NOMO-1 (cell line): ENCODE data around the gene MTREX.

Source experiments
- DNase-seq, 2 experiments: peaks; one replicate each; lab custom pipeline; 2025; ENCODE audit not compliant: unreplicated experiment in 2 of 2; lab: John Stamatoyannopoulos, UW

Gene MTREX

GRCh38 chr5:55372130-55372925, 64.5 kb downstream of the MTREX start:
- DNase-seq: no peak

GRCh38 chr5:55377810-55378209, 70.0 kb downstream of the MTREX start:
- no peak for DNase-seq

GRCh38 chr5:55383254-55383653, 75.5 kb downstream of the MTREX start:
- no peak for DNase-seq

GRCh38 chr5:55384072-55384471, 76.3 kb downstream of the MTREX start:
- DNase-seq: no peak

GRCh38 chr5:55385227-55385626, 77.4 kb downstream of the MTREX start:
- no peak for DNase-seq

- no peak for DNase-seq
Measured at GRCh38 chr5:55385846-55386245, 78.1 kb downstream of the MTREX start.

GRCh38 chr5:55386356-55386755, 78.6 kb downstream of the MTREX start:
- DNase-seq: no peak

- DNase-seq: no peak
Measured at GRCh38 chr5:55387865-55388264, 80.1 kb downstream of the MTREX start.

GRCh38 chr5:55391707-55392106, 83.9 kb downstream of the MTREX start:
- DNase-seq: no peak

GRCh38 chr5:55392669-55393068, 84.9 kb downstream of the MTREX start:
- DNase-seq: no peak

- DNase-seq: no peak
Measured at GRCh38 chr5:55393501-55394175, 85.8 kb downstream of the MTREX start.

- no peak for DNase-seq
Measured at GRCh38 chr5:55402199-55402598, 94.4 kb downstream of the MTREX start.

- DNase-seq: no peak
Measured at GRCh38 chr5:55406292-55406691, 98.5 kb downstream of the MTREX start.

GRCh38 chr5:55407059-55407684, 99.4 kb downstream of the MTREX start:
- DNase-seq: no peak

- no peak for DNase-seq
Measured at GRCh38 chr5:55407984-55408383, 100.2 kb downstream of the MTREX start.

- no peak for DNase-seq
Measured at GRCh38 chr5:55409775-55410174, 102.0 kb downstream of the MTREX start.

GRCh38 chr5:55410845-55411244, 103.1 kb downstream of the MTREX start:
- DNase-seq: peak; percentile 67 to 91

GRCh38 chr5:55411876-55412275, 104.1 kb downstream of the MTREX start:
- peak; percentile 59 to 91 for DNase-seq

GRCh38 chr5:55413644-55414043, 105.9 kb downstream of the MTREX start:
- no peak for DNase-seq

- no peak for DNase-seq
Measured at GRCh38 chr5:55415071-55415470, 107.3 kb downstream of the MTREX start.

- DNase-seq: no peak
Measured at GRCh38 chr5:55416306-55416705, 108.5 kb downstream of the MTREX start.
